ENCODE measurements around the gene LANCL3. TPM values are rescaled to one million over a fixed set of nuclear protein-coding genes. Genes with fewer than 3 reads are reported as not detected.

Gene LANCL3
- total RNA-seq, 1 experiment from 2014 or later: 0.48 TPM

DNA sequence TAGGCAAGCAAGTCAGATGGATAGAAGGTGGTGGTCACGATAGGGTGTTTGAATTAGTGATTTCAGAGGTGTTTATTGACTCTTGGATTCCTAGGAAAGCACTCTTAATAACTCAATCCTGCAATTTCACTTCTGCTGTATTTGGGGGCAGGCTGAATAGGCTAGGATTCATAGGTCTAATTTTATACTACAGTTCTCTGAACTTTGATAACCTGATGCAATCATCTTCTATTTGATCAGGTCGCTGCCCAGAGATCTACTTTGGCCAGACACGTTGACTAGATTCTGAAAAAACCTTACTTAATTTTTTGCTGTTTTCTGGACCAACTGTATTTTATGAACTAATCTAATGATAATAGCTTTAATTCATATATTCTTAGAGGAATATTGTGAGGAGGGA is 140.5 kb downstream of the LANCL3 start (continued):
- TF ChIP-seq, protein P1, sequence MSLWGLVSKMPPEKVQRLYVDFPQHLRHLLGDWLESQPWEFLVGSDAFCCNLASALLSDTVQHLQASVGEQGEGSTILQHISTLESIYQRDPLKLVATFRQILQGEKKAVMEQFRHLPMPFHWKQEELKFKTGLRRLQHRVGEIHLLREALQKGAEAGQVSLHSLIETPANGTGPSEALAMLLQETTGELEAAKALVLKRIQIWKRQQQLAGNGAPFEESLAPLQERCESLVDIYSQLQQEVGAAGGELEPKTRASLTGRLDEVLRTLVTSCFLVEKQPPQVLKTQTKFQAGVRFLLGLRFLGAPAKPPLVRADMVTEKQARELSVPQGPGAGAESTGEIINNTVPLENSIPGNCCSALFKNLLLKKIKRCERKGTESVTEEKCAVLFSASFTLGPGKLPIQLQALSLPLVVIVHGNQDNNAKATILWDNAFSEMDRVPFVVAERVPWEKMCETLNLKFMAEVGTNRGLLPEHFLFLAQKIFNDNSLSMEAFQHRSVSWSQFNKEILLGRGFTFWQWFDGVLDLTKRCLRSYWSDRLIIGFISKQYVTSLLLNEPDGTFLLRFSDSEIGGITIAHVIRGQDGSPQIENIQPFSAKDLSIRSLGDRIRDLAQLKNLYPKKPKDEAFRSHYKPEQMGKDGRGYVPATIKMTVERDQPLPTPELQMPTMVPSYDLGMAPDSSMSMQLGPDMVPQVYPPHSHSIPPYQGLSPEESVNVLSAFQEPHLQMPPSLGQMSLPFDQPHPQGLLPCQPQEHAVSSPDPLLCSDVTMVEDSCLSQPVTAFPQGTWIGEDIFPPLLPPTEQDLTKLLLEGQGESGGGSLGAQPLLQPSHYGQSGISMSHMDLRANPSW (CRISPR knock-in tag; conservative IDR thresholded peaks at IDR 0.05; ENCODE audit: low read depth): no peak

GRCh38 chrX:37712458-37712857 is 141.0 kb downstream of the LANCL3 start:
- DNase-seq (ENCODE audit: low spot score) (no peak), ATAC-seq (no peak)
- Mint-ChIP-seq H3K27me3 (ENCODE audit: low read depth) (no peaks in the 10 kb centered on the region), H3K9me3 (no peaks in the 10 kb centered on the region), H3K4me3 (no peak overlapping the region), H3K27ac (no peak overlapping the region), H3K4me1 (no peaks in the 10 kb centered on the region; the same call in 1 of the 2 replicates), H3K36me3 (peaks cover 7% of the 10 kb centered on the region; the same call in 1 of the 2 replicates)
- TF ChIP-seq ZNF317 (CRISPR knock-in tag; IDR thresholded peaks at IDR 0.05; ENCODE audit: borderline replicate concordance, low read depth): no peak
- no peak for TF ChIP-seq NFATC4 (CRISPR knock-in tag; IDR thresholded peaks at IDR 0.05)
- no peak for TF ChIP-seq ZNF138 (CRISPR knock-in tag; conservative IDR thresholded peaks at IDR 0.05)
- TF ChIP-seq ZNF425 (CRISPR knock-in tag; conservative IDR thresholded peaks at IDR 0.05): no peak
- TF ChIP-seq AR (CRISPR knock-in tag; IDR thresholded peaks at IDR 0.05): no peak
- no peak for TF ChIP-seq CREM (CRISPR knock-in tag; IDR thresholded peaks at IDR 0.05)
- TF ChIP-seq ZNF532 (CRISPR knock-in tag; IDR thresholded peaks at IDR 0.05; ENCODE audit: borderline replicate concordance): no peak
- no peak for TF ChIP-seq ESRRA (CRISPR knock-in tag; IDR thresholded peaks at IDR 0.05; ENCODE audit: borderline replicate concordance)
- TF ChIP-seq, protein P2, sequence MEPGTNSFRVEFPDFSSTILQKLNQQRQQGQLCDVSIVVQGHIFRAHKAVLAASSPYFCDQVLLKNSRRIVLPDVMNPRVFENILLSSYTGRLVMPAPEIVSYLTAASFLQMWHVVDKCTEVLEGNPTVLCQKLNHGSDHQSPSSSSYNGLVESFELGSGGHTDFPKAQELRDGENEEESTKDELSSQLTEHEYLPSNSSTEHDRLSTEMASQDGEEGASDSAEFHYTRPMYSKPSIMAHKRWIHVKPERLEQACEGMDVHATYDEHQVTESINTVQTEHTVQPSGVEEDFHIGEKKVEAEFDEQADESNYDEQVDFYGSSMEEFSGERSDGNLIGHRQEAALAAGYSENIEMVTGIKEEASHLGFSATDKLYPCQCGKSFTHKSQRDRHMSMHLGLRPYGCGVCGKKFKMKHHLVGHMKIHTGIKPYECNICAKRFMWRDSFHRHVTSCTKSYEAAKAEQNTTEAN (CRISPR knock-in tag; IDR thresholded peaks at IDR 0.05): no peak
- no peak for TF ChIP-seq ETV6 (CRISPR knock-in tag; IDR thresholded peaks at IDR 0.05)
- TF ChIP-seq MXD4 (CRISPR knock-in tag; IDR thresholded peaks at IDR 0.05; ENCODE audit: borderline replicate concordance): no peak
- TF ChIP-seq ZNF423 (CRISPR knock-in tag; IDR thresholded peaks at IDR 0.05): no peak
- TF ChIP-seq ZNF416 (CRISPR knock-in tag; IDR thresholded peaks at IDR 0.05): no peak
- POLR2A ChIA-PET: no interaction called here
- CTCF ChIA-PET: no interaction called here

All from WTC11 (cell line).